Measurements from ENCODE around the gene SGIP1.

Gene SGIP1

GRCh38 chr1:66679140-66679539, 145.2 kb downstream of the SGIP1 start:
- no peaks in the 10 kb centered on the region for H3K9me3 ChIP-seq (ENCODE audit: control insufficient read depth, insufficient read depth, low read length)
- H3K36me3 ChIP-seq (ENCODE audit: insufficient read depth, low read length) = no peaks in the 10 kb centered on the region
- H3K4me1 ChIP-seq (ENCODE audit: insufficient read depth, low read length) = no peaks in the 10 kb centered on the region
- H3K9ac ChIP-seq (ENCODE audit: low read depth, low read length) = no peak overlapping the region

DNA sequence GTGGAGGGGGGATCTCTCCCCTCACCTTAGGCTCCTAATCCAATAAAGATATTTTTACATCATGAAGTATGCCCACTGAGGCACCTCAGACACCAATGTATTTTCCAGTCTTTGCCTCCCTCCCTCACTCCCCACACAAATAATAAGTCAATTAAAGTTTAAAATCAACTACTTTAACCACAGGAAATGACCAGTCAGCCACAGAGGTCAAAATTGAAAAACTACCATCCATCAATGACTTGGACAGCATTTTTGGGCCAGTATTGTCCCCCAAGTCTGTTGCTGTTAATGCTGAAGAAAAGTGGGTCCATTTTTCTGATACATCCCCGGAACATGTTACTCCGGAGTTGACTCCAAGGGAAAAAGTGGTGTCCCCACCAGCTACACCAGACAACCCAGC, 147.7 kb downstream of the SGIP1 start:
- Histone ChIP-seq H3K9ac (ENCODE audit: low read depth, low read length) (no peak overlapping the region), H3K9me3 (ENCODE audit: control insufficient read depth, insufficient read depth, low read length) (no peaks in the 10 kb centered on the region), H3K4me1 (ENCODE audit: insufficient read depth, low read length) (no peaks in the 10 kb centered on the region), H3K36me3 (ENCODE audit: insufficient read depth, low read length) (no peaks in the 10 kb centered on the region)

GRCh38 chr1:66682106-66682505, 148.2 kb downstream of the SGIP1 start:
- Histone ChIP-seq H3K9ac (ENCODE audit: low read depth, low read length) (no peak overlapping the region), H3K4me1 (ENCODE audit: insufficient read depth, low read length) (no peaks in the 10 kb centered on the region), H3K36me3 (ENCODE audit: insufficient read depth, low read length) (no peaks in the 10 kb centered on the region), H3K9me3 (ENCODE audit: control insufficient read depth, insufficient read depth, low read length) (no peaks in the 10 kb centered on the region)

DNA sequence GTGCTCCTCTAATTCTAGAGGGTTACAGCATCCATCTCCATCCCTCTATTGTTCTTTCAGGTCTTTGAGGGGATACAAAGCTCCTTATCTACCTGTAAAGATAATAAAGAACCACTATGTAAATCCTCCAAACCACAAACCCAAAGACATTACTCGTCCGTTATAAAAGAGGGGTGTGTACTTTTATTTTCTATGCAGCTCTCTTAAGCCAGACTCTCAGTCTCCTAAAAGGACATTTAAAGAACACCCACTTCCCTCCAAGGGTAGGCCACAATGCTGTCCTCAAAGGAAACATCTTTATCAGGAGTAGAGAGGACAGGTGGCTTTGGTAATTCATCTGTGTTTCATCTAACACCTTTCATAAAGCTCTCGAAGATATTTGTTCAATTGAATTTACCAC, 150.4 kb downstream of the SGIP1 start:
- no peaks in the 10 kb centered on the region for H3K9me3 ChIP-seq (ENCODE audit: control insufficient read depth, insufficient read depth, low read length)
- no peaks in the 10 kb centered on the region for H3K4me1 ChIP-seq (ENCODE audit: insufficient read depth, low read length)
- no peak overlapping the region for H3K9ac ChIP-seq (ENCODE audit: low read depth, low read length)
- H3K36me3 ChIP-seq (ENCODE audit: insufficient read depth, low read length) = no peaks in the 10 kb centered on the region

GRCh38 chr1:66685265-66685664, 151.3 kb downstream of the SGIP1 start:
- Histone ChIP-seq H3K4me1 (ENCODE audit: insufficient read depth, low read length) (no peaks in the 10 kb centered on the region), H3K9ac (ENCODE audit: low read depth, low read length) (no peak overlapping the region), H3K9me3 (ENCODE audit: control insufficient read depth, insufficient read depth, low read length) (no peaks in the 10 kb centered on the region), H3K36me3 (ENCODE audit: insufficient read depth, low read length) (no peaks in the 10 kb centered on the region)

DNA sequence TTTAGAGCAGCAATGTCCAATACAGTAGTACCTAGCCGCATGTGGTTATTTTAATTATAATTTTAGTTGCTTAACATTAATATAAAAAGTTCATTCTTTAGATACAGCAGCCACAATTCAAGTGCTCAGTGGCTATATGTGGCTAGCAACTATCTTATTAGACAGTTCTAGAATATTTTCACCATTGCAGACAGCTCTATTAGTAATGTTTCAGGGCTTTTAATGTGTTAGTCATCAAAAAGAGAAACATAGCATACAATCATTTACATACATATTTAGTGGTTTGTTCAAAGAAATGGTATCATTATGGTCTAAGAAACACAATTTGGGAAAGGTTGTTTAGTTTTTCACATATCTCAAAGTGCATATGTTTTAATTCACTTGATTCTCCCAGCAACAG, 151.7 kb downstream of the SGIP1 start:
- Histone ChIP-seq H3K36me3 (ENCODE audit: insufficient read depth, low read length) (no peaks in the 10 kb centered on the region), H3K9ac (ENCODE audit: low read depth, low read length) (no peak overlapping the region), H3K4me1 (ENCODE audit: insufficient read depth, low read length) (no peaks in the 10 kb centered on the region), H3K9me3 (ENCODE audit: control insufficient read depth, insufficient read depth, low read length) (no peaks in the 10 kb centered on the region)

DNA sequence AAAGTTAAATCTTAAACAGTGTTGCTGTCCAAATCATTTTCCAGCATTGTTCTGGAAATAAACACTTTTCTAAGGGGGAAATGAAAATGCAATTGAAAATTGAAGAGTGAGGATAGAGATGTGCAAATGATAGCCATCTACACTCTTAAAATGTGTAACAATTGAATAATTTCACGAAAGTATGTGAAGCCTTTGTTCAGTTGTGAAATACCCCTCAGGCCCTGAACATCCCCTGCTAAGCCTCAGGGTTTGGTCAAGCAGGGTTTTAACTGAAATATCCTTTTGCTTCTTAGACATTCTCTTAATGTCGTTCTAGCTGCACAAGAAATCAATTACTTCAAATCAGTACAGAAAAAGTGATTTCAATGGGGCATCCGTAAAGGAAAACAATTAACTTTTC, 152.5 kb downstream of the SGIP1 start:
- peaks cover 7% of the 10 kb centered on the region; the same call in 1 of the 2 replicates for H3K4me1 ChIP-seq (ENCODE audit: insufficient read depth, low read length)
- H3K9ac ChIP-seq (ENCODE audit: low read depth, low read length) = no peak overlapping the region
- no peaks in the 10 kb centered on the region for H3K9me3 ChIP-seq (ENCODE audit: control insufficient read depth, insufficient read depth, low read length)
- no peaks in the 10 kb centered on the region for H3K36me3 ChIP-seq (ENCODE audit: insufficient read depth, low read length)

- H3K9me3 ChIP-seq (ENCODE audit: control insufficient read depth, insufficient read depth, low read length) = no peaks in the 10 kb centered on the region
- H3K4me1 ChIP-seq (ENCODE audit: insufficient read depth, low read length) = peaks cover 7% of the 10 kb centered on the region; the same call in 1 of the 2 replicates
- H3K36me3 ChIP-seq (ENCODE audit: insufficient read depth, low read length) = no peaks in the 10 kb centered on the region
- H3K9ac ChIP-seq (ENCODE audit: low read depth, low read length) = no peak overlapping the region
Observed at GRCh38 chr1:66687358-66687757, 153.4 kb downstream of the SGIP1 start.

DNA sequence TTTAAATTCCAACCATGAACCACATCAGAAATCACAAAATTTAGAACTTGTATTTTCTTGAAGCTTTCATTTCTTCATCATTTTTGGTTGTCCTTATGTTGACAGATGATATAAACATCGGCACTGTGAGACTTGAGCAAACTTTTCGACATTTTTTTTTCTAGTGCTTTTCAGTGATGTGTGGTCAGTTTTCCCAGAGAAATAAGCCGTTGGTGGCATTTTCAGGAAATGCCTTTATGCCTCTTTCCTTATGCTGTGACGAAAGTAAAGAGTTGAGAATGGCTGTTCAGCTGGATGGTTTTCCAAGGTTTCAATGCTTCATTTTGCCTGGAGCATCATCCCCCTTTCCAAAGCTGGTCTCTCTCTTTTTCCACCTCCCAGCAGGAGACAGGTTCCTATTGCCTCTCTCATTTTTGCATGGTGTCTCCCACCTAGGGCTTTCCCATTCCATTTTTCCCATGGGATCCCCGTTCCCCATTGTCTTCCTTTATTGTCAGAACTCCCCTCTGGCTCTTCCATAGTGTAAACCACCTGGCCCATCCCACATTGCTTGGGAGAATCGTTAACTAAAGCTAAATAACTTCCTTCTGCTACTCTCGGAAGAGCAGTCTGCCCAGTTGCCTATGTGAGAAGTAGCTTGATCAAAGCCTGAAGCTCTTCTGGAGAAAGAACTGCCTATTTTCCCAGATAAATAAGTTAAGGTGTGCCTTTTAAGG, 156.9 kb downstream of the SGIP1 start:
- H3K4me1 ChIP-seq (ENCODE audit: insufficient read depth, low read length) = peaks cover 7% of the 10 kb centered on the region; the same call in 1 of the 2 replicates
- H3K9ac ChIP-seq (ENCODE audit: low read depth, low read length) = no peak overlapping the region
- no peaks in the 10 kb centered on the region for H3K9me3 ChIP-seq (ENCODE audit: control insufficient read depth, insufficient read depth, low read length)
- H3K36me3 ChIP-seq (ENCODE audit: insufficient read depth, low read length) = no peaks in the 10 kb centered on the region

DNA sequence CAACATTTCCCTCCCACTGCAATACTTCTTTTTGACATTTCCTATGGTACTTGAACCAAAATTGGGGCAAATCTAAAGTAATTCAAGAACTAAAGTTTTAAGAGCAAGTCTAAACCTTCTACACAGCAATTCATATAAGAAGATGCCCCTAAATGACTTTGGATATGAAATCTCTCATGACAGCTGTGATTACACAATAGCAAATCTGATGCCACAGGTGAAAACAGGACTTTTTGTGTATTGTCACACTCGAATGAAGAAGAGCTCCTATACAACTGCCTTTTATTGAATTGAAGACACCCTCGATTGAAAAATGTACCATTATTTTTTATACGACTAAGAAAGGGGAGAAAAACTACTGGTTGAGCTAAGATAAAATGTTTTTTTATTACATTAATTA, 158.7 kb downstream of the SGIP1 start:
- no peak overlapping the region for H3K9ac ChIP-seq (ENCODE audit: low read depth, low read length)
- H3K36me3 ChIP-seq (ENCODE audit: insufficient read depth, low read length) = no peaks in the 10 kb centered on the region
- peaks cover 7% of the 10 kb centered on the region; the same call in 1 of the 2 replicates for H3K4me1 ChIP-seq (ENCODE audit: insufficient read depth, low read length)
- H3K9me3 ChIP-seq (ENCODE audit: control insufficient read depth, insufficient read depth, low read length) = no peaks in the 10 kb centered on the region

GRCh38 chr1:66693856-66694255, 159.9 kb downstream of the SGIP1 start:
- Histone ChIP-seq H3K4me1 (ENCODE audit: insufficient read depth, low read length) (peaks cover 7% of the 10 kb centered on the region; the same call in 1 of the 2 replicates), H3K9ac (ENCODE audit: low read depth, low read length) (no peak overlapping the region), H3K36me3 (ENCODE audit: insufficient read depth, low read length) (no peaks in the 10 kb centered on the region), H3K9me3 (ENCODE audit: control insufficient read depth, insufficient read depth, low read length) (no peaks in the 10 kb centered on the region)

DNA sequence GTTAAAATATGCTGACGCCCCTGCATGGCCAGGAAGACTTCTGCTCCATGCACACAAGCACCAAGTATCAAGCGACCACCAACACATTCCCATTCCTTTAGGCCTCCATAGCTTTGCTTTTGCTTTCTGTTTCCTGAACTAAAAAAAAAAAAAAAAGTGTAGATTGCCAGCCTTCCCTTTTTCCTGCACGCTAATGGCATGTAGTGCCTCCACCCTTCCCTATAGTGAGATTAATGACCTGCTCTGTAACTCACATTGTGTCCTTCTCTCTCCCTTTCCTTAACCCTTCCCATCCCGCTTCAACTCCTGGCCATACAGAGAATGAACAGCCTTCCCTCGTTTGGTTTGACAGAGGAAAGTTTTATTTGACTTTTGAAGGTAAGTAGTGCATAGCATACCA, 161.2 kb downstream of the SGIP1 start:
- no peak overlapping the region for H3K9ac ChIP-seq (ENCODE audit: low read depth, low read length)
- H3K36me3 ChIP-seq (ENCODE audit: insufficient read depth, low read length) = no peaks in the 10 kb centered on the region
- H3K9me3 ChIP-seq (ENCODE audit: control insufficient read depth, insufficient read depth, low read length) = no peaks in the 10 kb centered on the region
- H3K4me1 ChIP-seq (ENCODE audit: insufficient read depth, low read length) = peaks cover 7% of the 10 kb centered on the region; the same call in 1 of the 2 replicates

DNA sequence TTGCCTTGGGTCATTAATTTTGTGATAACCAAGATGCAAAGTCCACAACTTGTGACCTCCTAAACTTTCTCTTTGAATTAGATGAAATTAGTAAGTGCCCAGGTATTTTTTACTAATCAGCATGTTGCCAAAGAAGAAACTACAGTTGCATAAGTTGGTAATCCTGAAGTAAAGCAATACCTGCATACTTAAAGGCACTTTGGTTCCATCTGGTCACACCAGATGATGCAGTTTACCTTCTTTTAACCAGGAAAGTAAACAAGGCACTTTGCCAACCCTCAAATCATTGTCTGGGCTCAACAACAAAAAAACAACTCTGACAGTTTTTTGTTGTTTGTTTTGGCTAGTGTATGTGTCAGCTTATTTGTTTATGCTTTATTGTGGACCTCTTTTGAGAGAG, 162.8 kb downstream of the SGIP1 start:
- no peaks in the 10 kb centered on the region for H3K36me3 ChIP-seq (ENCODE audit: insufficient read depth, low read length)
- no peaks in the 10 kb centered on the region for H3K4me1 ChIP-seq (ENCODE audit: insufficient read depth, low read length)
- no peak overlapping the region for H3K9ac ChIP-seq (ENCODE audit: low read depth, low read length)
- no peaks in the 10 kb centered on the region for H3K9me3 ChIP-seq (ENCODE audit: control insufficient read depth, insufficient read depth, low read length)

- H3K9ac ChIP-seq (ENCODE audit: low read depth, low read length) = no peak overlapping the region
- no peaks in the 10 kb centered on the region for H3K36me3 ChIP-seq (ENCODE audit: insufficient read depth, low read length)
- no peaks in the 10 kb centered on the region for H3K9me3 ChIP-seq (ENCODE audit: control insufficient read depth, insufficient read depth, low read length)
- H3K4me1 ChIP-seq (ENCODE audit: insufficient read depth, low read length) = no peaks in the 10 kb centered on the region
Observed at GRCh38 chr1:66699213-66699612, 165.3 kb downstream of the SGIP1 start.

DNA sequence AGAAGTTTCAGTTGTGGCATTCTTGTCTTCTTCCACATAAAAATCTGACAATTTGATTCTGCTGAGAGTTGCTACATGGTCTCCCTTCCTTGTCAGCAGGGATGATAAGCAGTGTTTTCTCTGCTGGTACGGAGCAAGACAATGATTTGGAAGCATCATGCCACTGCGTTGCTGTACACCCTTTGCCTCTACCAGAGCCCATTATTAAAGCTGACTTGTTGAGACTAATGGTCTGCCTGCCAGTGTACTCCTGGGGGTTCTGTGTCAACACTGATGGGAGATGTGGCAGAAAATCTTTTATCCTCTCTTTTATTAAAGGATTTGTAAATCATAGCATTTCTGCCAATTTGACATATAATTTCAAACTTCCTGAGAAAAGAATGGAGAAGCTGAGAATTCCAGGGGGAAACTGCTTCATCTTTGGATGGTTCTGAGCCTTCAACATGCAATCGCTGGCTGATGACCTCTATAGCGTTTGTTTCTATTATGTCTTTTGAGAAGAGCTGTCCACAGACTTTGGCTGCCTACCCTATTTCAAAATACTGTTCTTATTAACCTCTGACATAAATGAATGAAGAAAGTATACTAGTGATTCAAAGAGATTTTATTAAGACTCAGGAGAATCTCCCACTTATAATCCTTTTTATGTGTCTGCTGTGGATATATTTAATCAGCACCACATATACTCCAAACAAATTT, 170.4 kb downstream of the SGIP1 start:
- Histone ChIP-seq H3K9me3 (ENCODE audit: control insufficient read depth, insufficient read depth, low read length) (no peaks in the 10 kb centered on the region), H3K9ac (ENCODE audit: low read depth, low read length) (no peak overlapping the region), H3K36me3 (ENCODE audit: insufficient read depth, low read length) (no peaks in the 10 kb centered on the region)

More for the DNA sequence above, 170.4 kb downstream of the SGIP1 start:
- H3K4me1 ChIP-seq (ENCODE audit: insufficient read depth, low read length) = no peaks in the 10 kb centered on the region
